GM12891 (cell line): ENCODE measurements around the gene TRPC4.

Source experiments
- POLR2A ChIP-seq: IDR thresholded peaks from 2 replicates; pipeline ENCODE4 v1.6.1; 2011; ENCODE audit warnings: low read depth, low read length, control low read depth
- POLR2AphosphoS5 ChIP-seq: IDR thresholded peaks from 2 replicates; pipeline ENCODE4 v1.6.1; 2011; ENCODE audit warnings: low read depth, low read length, control low read depth
- POU2F2 ChIP-seq: IDR thresholded peaks from 2 replicates; pipeline ENCODE4 v1.6.1; 2011; ENCODE audit warnings: low read depth, mild to moderate bottlenecking, control low read depth, low read length, moderate library complexity
- SPI1 ChIP-seq: IDR thresholded peaks from 2 replicates; pipeline ENCODE4 v1.6.1; 2011; ENCODE audit warnings: low read depth, low read length, control low read depth
- TAF1 ChIP-seq: IDR thresholded peaks from 2 replicates; pipeline ENCODE4 v1.6.1; 2011; ENCODE audit warnings: low read depth, low read length, control low read depth

DNA sequence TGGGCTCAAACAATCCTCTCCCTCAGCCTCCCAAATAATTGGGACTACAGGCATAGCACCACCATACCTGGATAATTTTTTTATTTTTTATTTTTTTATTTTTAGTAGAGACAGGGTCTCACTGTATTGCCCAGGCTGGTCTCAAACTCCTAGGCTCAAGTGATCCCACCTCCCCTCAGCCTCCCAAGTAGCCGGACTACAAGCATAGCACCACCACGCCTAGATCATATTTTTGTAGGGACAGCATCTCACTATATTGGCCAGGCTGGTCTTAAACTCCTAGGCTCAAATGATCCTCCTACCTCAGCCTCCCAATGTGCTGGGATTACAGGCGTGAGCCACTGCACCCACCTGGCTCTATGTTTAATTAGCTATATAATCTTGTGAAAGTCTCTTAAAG is 114.2 kb downstream of the TRPC4 start:
- TF ChIP-seq POLR2A (no peak), POLR2AphosphoS5 (no peak), TAF1 (no peak), POU2F2 (no peak), SPI1 (no peak)
